Measurements from ENCODE around the gene USP24.

DNA sequence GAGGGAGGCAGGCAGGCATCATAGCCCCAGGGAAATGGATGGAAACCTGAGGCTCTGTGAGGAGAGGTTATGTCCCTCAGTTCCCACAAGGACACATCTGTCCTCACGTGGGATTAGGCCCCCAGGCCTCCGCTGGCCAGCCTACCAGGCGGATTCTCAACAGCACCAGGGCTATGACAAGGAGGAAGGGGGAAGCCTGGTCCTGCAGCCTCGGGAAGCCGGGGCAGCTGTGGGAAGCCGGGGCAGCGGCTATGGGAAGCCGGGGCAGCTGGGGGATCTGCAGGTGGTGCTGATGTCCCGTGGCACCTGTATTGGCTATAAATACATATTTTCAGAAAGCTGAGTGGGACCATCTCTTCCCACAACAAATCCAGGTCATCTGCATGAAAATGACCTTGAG is 196.8 kb downstream of the USP24 start:
- no peak for TF ChIP-seq CTCF (IDR thresholded peaks at IDR 0.05)
- no peak for TF ChIP-seq MYBL2 (CRISPR knock-in tag; IDR thresholded peaks at IDR 0.05)
- TF ChIP-seq TEAD4 (CRISPR knock-in tag; IDR thresholded peaks at IDR 0.05) = no peak
- TF ChIP-seq CREM (CRISPR knock-in tag; IDR thresholded peaks at IDR 0.05) = no peak
- TF ChIP-seq, protein P1, sequence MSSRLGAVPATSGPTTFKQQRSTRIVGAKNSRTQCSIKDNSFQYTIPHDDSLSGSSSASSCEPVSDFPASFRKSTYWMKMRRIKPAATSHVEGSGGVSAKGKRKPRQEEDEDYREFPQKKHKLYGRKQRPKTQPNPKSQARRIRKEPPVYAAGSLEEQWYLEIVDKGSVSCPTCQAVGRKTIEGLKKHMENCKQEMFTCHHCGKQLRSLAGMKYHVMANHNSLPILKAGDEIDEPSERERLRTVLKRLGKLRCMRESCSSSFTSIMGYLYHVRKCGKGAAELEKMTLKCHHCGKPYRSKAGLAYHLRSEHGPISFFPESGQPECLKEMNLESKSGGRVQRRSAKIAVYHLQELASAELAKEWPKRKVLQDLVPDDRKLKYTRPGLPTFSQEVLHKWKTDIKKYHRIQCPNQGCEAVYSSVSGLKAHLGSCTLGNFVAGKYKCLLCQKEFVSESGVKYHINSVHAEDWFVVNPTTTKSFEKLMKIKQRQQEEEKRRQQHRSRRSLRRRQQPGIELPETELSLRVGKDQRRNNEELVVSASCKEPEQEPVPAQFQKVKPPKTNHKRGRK (CRISPR knock-in tag; IDR thresholded peaks at IDR 0.05; ENCODE audit: borderline replicate concordance) = no peak
- TF ChIP-seq E2F4 (CRISPR knock-in tag; IDR thresholded peaks at IDR 0.05; ENCODE audit: borderline replicate concordance, low read depth) = no peak
- TF ChIP-seq, protein P2, sequence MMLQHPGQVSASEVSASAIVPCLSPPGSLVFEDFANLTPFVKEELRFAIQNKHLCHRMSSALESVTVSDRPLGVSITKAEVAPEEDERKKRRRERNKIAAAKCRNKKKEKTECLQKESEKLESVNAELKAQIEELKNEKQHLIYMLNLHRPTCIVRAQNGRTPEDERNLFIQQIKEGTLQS (CRISPR knock-in tag; conservative IDR thresholded peaks at IDR 0.05) = no peak
- TF ChIP-seq ZNF138 (CRISPR knock-in tag; conservative IDR thresholded peaks at IDR 0.05) = no peak
- no peak for TF ChIP-seq E2F1 (CRISPR knock-in tag; IDR thresholded peaks at IDR 0.05)
